IMR-90 (cell line): Measurements from ENCODE around the gene TIGD7. TPM values are rescaled to one million over a fixed set of nuclear protein-coding genes. Genes with fewer than 3 reads are reported as not detected.

Source experiments
- ATAC-seq: fragments of 200-7000 bp; cut with Tn5 transposase; 2 replicates; pipeline ENCODE4 v1.9.1; 2020; ENCODE audit warnings: low read depth, mild to moderate bottlenecking, moderate library complexity
- BruUV-seq: library from RNA; stranded (reverse); fragments of 400-500 nt; replicated peaks from 2 replicates; lab custom pipeline; 2021; lab: Mats Ljungman, UMichigan
- CTCF ChIA-PET: fragments of 300-600 bp; formaldehyde crosslinking; extraction: SDS; loops from one replicate; lab custom pipeline; 2021; ENCODE audit warnings: antibody characterized with exemption; lab: Yijun Ruan, JAX
- POLR2A ChIA-PET: fragments of 300-600 bp; sonication (Branson Sonifier 250); formaldehyde crosslinking; loops from one replicate; lab custom pipeline; 2022; ENCODE audit warnings: antibody characterized with exemption; ENCODE audit not compliant: unreplicated experiment; lab: Charles Lee
- DNase-seq: peaks from one replicate; pipeline ENCODE4 v3.0.0; 2013
- H2AFZ ChIP-seq: replicated peaks from 2 replicates; pipeline ENCODE3; 2013; ENCODE audit warnings: low read length, mild to moderate bottlenecking; ENCODE audit not compliant: poor library complexity
- H2AK5ac ChIP-seq: 2 replicates; pipeline ENCODE4 v1.6.1; 2013; ENCODE audit warnings: low read depth, low read length, inconsistent platforms
- H2AK9ac ChIP-seq: replicated peaks from 2 replicates; pipeline ENCODE3; 2013; ENCODE audit warnings: mild to moderate bottlenecking, low read depth, low read length, moderate library complexity; ENCODE audit not compliant: poor library complexity
- H2BK120ac ChIP-seq: 2 replicates; pipeline ENCODE4 v1.6.1; 2013; ENCODE audit warnings: low read depth, low read length, inconsistent platforms
- H2BK15ac ChIP-seq: 3 replicates; pipeline ENCODE4 v1.6.1; 2013; ENCODE audit warnings: low read depth, low read length, inconsistent platforms
- H2BK20ac ChIP-seq: 2 replicates; pipeline ENCODE4 v1.6.1; 2013; ENCODE audit warnings: low read depth, mild to moderate bottlenecking, inconsistent platforms, low read length, moderate library complexity
- H2BK5ac ChIP-seq: 2 replicates; pipeline ENCODE4 v1.6.1; 2013; ENCODE audit warnings: mild to moderate bottlenecking, low read depth, low read length, inconsistent platforms; ENCODE audit not compliant: poor library complexity, severe bottlenecking
- H3K14ac ChIP-seq: replicated peaks from 2 replicates; pipeline ENCODE4 v1.6.1; 2013; ENCODE audit warnings: low read depth, low read length, inconsistent platforms
- H3K18ac ChIP-seq: 2 replicates; pipeline ENCODE4 v1.6.1; 2013; ENCODE audit warnings: low read depth, low read length, control low read depth
- H3K23ac ChIP-seq: 2 replicates; pipeline ENCODE4 v1.6.1; 2013; ENCODE audit warnings: low read depth, low read length, inconsistent platforms
- H3K27ac ChIP-seq: 2 replicates; pipeline ENCODE4 v1.5.1; 2013; ENCODE audit warnings: mild to moderate bottlenecking, control low read depth, low read length; ENCODE audit not compliant: insufficient read depth
- H3K27me3 ChIP-seq: 2 replicates; pipeline ENCODE4 v1.6.1; 2013; ENCODE audit warnings: low read length; ENCODE audit not compliant: control insufficient read depth, insufficient read depth
- H3K36me3 ChIP-seq: 2 replicates; pipeline ENCODE4 v1.6.1; 2013; ENCODE audit warnings: low read length, mixed read lengths; ENCODE audit not compliant: control insufficient read depth, insufficient read depth
- H3K4ac ChIP-seq: 2 replicates; pipeline ENCODE4 v1.6.1; 2013; ENCODE audit warnings: low read depth, low read length, inconsistent platforms
- H3K4me1 ChIP-seq: 2 replicates; pipeline ENCODE4 v1.6.1; 2013; ENCODE audit warnings: low read length, mixed read lengths; ENCODE audit not compliant: control insufficient read depth, insufficient read depth
- H3K4me2 ChIP-seq: 2 replicates; pipeline ENCODE4 v1.6.1; 2013; ENCODE audit warnings: low read depth, mild to moderate bottlenecking, control low read depth, low read length, moderate library complexity
- H3K4me3 ChIP-seq: 2 replicates; pipeline ENCODE4 v1.5.1; 2013; ENCODE audit warnings: low read depth, mild to moderate bottlenecking, control low read depth, low read length, moderate library complexity; ENCODE audit not compliant: insufficient read depth
- H3K56ac ChIP-seq: 2 replicates; pipeline ENCODE4 v1.6.1; 2013; ENCODE audit warnings: low read length, inconsistent platforms; ENCODE audit not compliant: insufficient read depth; ENCODE audit errors: extremely low read depth
- H3K79me1 ChIP-seq, 2 experiments: 2 replicates each; pipeline ENCODE4 v1.6.1; 2013; ENCODE audit warnings: low read length in 2 of 2, inconsistent platforms in 1 of 2, low read depth in 1 of 2
- H3K9ac ChIP-seq: 2 replicates; pipeline ENCODE4 v1.6.1; 2013; ENCODE audit warnings: low read depth, low read length, control low read depth
- H3K9me1 ChIP-seq: 2 replicates; pipeline ENCODE4 v1.6.1; 2013; ENCODE audit warnings: low read length, inconsistent platforms; ENCODE audit not compliant: insufficient read depth
- H3K9me3 ChIP-seq: 2 replicates; pipeline ENCODE4 v1.6.1; 2013; ENCODE audit warnings: low read length; ENCODE audit not compliant: control insufficient read depth, insufficient read depth
- H4K20me1 ChIP-seq: 2 replicates; pipeline ENCODE4 v1.6.1; 2013; ENCODE audit warnings: low read length, inconsistent platforms; ENCODE audit not compliant: insufficient read depth
- H4K5ac ChIP-seq: 2 replicates; pipeline ENCODE4 v1.6.1; 2013; ENCODE audit warnings: mild to moderate bottlenecking, low read depth, low read length, control low read depth
- H4K8ac ChIP-seq, 2 experiments: 2 replicates each; pipeline ENCODE4 v1.6.1; 2013; ENCODE audit warnings: low read depth in 2 of 2, low read length in 2 of 2, control low read depth in 1 of 2, inconsistent platforms in 1 of 2
- H4K91ac ChIP-seq: 2 replicates; pipeline ENCODE4 v1.6.1; 2013; ENCODE audit warnings: low read depth, low read length, inconsistent platforms; ENCODE audit not compliant: insufficient read depth
- CEBPB ChIP-seq: IDR thresholded peaks from 2 replicates; pipeline ENCODE4 v1.6.1; 2012; ENCODE audit warnings: low read depth, low read length, improper control_type of control experiment
- SMC3 ChIP-seq: fragments of 150-350 bp; IDR thresholded peaks from 2 replicates; pipeline ENCODE4 v1.6.1; 2016; ENCODE audit warnings: low read depth, mild to moderate bottlenecking, antibody characterized with exemption, low read length, moderate library complexity
- WGBS, 2 experiments: methylation state at CpG; one replicate each; pipeline versions ENCODE4 v1.1.5 to v1.1.7; 2013; ENCODE audit warnings: missing lambda C conversion rate in 2 of 2; ENCODE audit not compliant: insufficient read length in 1 of 2; ENCODE audit errors: extremely low coverage in 2 of 2; 5-methylcytosine and 5-hydroxymethylcytosine counted together
- dilution Hi-C: fragments of 300-500 bp; cut with HindIII; formaldehyde crosslinking; loops from one replicate; pipeline ENCODE4 v1.14.3; 2018; ENCODE audit warnings: low sequenced_read_pairs; ENCODE audit not compliant: unreplicated experiment
- in situ Hi-C: fragments of 300-500 bp; cut with MboI; formaldehyde crosslinking; loops from 3 replicates; pipeline ENCODE4 v1.14.3; 2019; ENCODE audit warnings: low sequenced_read_pairs, inconsistent platforms, mixed read lengths
- intact Hi-C: fragments of 100-400 bp; cut with micrococcal nuclease; formaldehyde crosslinking; loops from 2 replicates; pipeline ENCODE4 v1.10.0; 2022
- polyA plus RNA-seq, 3 experiments: library from polyadenylated mRNA; depleted of rRNA; stranded (reverse); fragments of >200 nt; gene quantifications; 2 replicates each; pipeline ENCODE4 v1.2.3, GENCODE V29; 2012; ENCODE audit warnings: low replicate concordance in 1 of 3
- total RNA-seq: library from RNA; depleted of rRNA; stranded (reverse); fragments of >200 nt; gene quantifications from 2 replicates; pipeline ENCODE4 v1.2.3, GENCODE V29; 2012

Gene TIGD7
- total and polyA plus RNA-seq, 2 of the 4 experiments (the other 2 are of a cell fraction): 2.5 to 2.7 TPM

GRCh38 chr16:3304370-3304769 is 860 bp downstream of the TIGD7 start:
- Histone ChIP-seq H2BK120ac (no peak overlapping the region), H4K91ac (no peak overlapping the region), H3K4me3 (peak overlapping the region; percentile 78; the same call in 1 of the 2 replicates), H2AFZ (no peak overlapping the region), H3K36me3 (peaks cover 27% of the 10 kb centered on the region), H3K4ac (peak overlapping the region; percentile 95; the same call in 1 of the 2 replicates), H3K9ac (peak overlapping the region; percentile 66; the same call in 1 of the 2 replicates), H4K20me1 (no peaks in the 10 kb centered on the region), H3K4me1 (no peaks in the 10 kb centered on the region), H3K14ac (peak overlapping the region; percentile 77; the same call in 1 of the 2 replicates), H3K18ac (no peak overlapping the region), H3K79me1 (peaks cover 37 to 41% of the 10 kb centered on the region in 2 experiments), H2AK9ac (no peak overlapping the region), H3K23ac (peak overlapping the region; percentile 91; the same call in 1 of the 2 replicates), H2BK20ac (no peak overlapping the region), H3K9me1 (no peaks in the 10 kb centered on the region), H4K8ac (peak overlapping the region; percentile 93 to 97; a peak in 2 of 4 replicates), H2BK15ac (no peak overlapping the region), H2BK5ac (no peak overlapping the region), H4K5ac (no peak overlapping the region), H3K27ac (no peak overlapping the region), H3K27me3 (no peaks in the 10 kb centered on the region), H3K9me3 (peaks cover 45% of the 10 kb centered on the region), H2AK5ac (no peak overlapping the region), H3K4me2 (peak overlapping the region; percentile 77), H3K56ac (no peak overlapping the region)
- CTCF ChIA-PET: no interaction called here
- intact Hi-C loops: no loop called here
- in situ Hi-C loops: no loop called here
- peak; percentile 14 for DNase-seq
- POLR2A ChIA-PET: no interaction called here
- TF ChIP-seq SMC3: no peak
- peak; percentile 59; the same call in 1 of the 2 replicates for TF ChIP-seq CEBPB
- no TSS peak for BruUV-seq
- ATAC-seq: no peak
- 80% methylated on average over 1 of the region's 4 CpGs; no CpG with 5 or more reads in 1 of the 2 experiments for WGBS, 2 experiments
- dilution Hi-C loops: no loop called here
